NCI-H146 treated with DMSO at 0.1 percent for 48 hours (cell line): ENCODE results near the gene RASA2.
"Not testable (repeated sequence)": the region's sequence is repeated elsewhere in the genome, so short reads cannot be mapped to it uniquely, and the experiment has no call there.

Source experiments
- DNase-seq: peaks from one replicate; lab custom pipeline; 2025; ENCODE audit not compliant: unreplicated experiment; lab: John Stamatoyannopoulos, UW

RASA2 gene

DNA sequence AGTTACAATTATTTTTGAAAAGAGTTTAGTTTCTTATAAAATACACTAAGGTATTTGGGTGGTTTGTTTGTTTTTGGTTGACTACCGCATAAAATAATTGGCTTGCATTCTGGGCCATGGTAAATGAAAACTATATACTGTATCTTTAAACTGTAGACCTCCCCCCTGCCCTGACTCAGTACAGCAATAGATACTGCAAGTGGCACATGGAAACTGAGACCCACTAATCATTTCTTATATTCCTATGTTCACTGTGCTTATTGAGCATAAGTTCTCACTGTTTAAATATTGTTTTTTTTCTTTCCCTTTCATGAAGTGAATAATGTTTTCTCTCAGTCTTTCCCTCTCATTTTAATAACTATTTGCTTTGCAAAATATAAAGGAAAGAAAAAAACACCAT lies 45.8 kb downstream of the RASA2 start:
- no peak for DNase-seq

DNA sequence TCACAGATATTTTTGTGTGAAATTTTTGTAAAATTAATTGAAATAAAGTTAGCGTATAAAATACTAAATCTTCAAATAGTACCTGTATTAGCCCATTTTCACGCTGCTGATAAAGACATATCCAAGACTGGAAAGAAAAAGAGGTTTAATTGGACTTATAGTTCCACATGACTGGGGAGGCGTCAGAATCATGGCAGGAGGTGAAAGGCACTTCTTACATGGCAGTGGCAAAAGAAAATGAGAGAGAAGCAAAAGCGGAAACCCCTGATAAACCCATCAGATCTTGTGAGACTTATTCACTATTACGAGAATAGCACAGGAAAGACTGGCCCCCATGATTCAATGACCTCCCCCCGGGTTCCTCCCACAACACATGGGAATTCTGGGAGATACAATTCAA lies 49.2 kb downstream of the RASA2 start:
- DNase-seq, result not testable (repeated sequence)

DNA sequence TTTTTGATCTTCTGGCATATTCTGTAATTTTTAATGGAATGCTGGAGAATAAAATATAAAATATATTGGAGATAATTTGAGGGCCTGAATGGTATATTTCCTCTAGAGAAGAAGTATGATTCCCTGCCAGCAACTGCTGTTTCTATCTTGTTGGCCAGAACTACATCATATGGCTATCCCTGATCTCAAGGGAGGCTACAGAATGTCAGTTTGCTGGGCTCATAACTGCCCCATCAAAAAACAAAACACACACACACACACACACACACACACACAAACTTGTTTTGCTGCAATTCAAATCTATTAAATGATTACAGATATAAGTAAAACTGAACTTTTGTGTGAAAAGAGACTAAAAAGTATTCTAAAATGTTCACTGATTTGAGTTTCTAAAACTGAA lies 51.0 kb downstream of the RASA2 start:
- no peak for DNase-seq

DNA sequence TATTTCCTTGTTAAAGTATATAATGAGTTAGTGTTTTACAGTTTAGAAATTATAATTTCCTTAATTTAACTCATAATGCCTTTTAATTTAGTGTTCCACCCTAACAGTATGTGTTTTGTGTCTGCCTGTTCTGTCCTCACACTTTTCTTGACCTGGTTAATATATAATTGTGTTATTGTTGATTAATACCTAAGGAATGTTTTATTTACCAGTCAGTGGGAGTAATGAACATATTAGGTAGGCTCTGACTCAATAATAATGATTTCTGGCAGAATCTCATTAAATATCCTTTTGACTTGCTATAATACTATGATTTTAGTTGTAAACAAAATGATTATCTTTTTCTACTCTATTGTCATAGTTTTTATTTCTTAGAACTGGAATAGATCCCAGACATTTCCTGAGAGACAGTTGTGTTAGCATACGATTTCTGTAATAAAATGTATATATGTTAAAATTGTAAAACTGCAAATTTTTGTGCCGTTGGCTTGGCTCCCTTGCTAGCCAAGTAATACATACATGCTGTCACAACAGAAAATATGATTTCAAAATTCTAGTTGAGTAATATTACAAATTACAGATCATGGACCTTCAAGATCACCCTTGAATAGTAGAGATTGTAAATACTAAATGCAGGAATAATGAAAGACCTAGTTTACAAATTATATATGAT lies 51.9 kb downstream of the RASA2 start:
- no peak for DNase-seq

DNA sequence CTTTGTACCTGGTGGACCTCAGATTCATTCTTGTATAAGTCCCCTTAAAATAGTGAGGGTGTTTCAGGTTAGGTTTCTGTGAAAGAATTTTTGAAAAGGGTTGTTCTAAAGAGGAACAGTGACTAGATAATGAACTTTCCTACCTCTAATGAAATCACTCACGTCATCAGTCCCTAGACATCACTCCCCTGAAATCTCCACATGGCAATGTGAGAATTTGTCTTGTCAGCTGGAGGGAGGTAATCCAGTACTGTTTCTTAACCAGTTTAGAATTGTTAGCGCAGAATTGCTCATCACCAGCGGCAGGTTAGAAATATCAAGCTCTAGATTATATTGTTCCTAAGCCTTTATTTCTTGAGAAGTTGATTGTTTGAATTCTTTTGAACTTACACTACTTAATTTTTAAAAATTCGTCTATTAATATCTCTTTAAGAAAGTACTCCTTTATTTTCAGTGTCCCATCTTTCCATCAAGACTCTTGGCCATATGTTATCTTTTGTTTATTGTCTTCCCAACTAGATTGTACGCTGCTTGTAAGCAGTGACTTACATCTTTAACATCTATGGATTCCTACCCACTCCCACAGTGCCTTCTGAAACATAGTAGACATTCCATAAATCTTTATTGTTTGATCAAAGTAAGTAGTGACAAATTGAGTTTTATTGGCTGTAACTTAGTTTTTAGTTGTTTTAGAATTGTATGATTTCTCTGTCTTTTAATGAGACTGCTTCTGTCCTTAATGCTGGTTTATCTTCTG lies 52.8 kb downstream of the RASA2 start:
- DNase-seq, result no peak

DNA sequence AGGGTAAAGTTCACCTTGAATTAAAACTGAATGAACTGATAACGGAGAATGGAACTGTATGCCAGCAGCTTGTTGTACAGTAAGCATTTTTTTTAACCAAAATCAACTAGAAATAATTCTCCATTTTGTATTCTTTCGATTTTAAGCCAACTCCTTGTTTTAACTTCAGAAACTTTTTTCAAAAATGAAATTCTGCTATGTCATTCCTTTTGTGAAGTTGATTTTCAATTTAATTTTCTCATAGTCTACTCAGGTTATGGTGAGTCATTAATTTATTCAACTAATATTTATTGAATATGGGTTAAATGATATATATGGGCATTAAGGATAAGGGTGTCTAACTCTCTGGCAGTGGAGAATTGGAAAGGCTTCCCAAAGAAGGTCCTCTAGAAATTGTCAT lies 53.7 kb downstream of the RASA2 start:
- DNase-seq, result no peak

DNA sequence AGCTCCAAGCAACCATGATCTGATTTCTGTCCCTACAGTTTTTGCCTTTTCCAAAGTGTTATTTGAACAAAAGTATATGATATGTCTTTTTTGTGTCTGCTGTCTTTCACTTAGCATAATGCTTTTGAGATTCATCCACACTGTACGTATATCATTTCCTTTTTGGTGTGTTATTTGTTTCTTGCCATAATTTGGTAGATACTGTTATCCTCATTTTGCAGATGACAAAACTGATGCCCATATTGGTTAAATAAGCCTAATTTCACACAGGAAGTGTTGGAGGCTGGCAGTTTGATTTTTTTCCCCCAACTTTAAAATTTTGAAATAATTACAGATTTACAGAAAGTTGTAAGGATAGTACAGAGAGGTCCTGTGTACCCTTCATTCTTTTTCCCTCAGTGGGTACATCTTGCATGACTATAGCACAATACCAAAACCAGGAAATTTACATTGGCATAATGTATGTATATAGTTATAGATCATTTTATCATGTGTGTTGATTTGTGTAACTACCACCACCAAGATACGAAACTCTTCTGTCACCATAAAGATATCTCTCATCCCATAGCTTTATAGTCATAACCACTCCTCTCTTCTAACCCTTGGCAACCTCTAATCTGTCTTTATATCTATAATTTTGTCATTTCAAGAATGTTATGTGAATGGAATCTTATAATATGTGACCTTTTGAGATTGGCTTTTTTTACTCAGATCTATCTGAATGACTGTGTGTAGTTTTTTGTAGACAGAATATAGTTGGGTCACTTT lies 55.6 kb downstream of the RASA2 start:
- no peak for DNase-seq

DNA sequence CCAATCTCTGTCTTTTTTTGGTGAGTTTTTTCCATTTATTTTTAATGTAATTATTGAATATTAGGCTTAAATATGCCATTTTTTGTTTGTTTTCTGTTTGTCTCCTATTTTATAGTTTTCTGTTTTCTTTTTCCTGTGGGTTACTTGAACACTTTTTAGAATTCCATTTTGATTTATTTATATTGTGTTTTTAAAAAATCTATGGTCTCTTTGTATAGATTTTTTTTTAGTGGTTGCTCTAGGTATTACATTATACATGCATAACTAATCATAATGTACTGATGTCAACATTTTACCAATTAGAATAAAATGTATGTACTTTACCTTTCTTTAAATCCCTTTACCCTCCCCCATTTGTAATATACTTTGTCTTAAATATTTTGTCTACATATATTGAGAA lies 56.2 kb downstream of the RASA2 start:
- no peak for DNase-seq

DNA sequence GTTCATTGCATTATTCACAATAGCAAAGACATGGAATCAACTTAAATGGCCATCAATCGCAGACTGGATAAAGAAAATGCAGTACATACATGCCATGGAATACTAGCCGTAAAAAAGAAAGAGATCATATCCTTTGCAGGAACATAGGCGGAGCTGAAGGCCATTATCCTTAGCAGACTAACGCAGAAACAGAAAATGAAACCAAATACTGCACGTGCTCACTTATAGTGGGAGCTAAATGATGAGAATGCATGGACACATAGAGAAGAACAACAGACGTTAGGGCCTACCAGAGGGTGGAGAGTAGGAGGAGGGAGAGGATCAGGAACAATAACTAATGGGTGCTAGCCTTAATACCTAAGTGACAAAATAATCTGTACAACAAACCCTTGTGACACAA lies 57.9 kb downstream of the RASA2 start:
- no peak for DNase-seq

DNA sequence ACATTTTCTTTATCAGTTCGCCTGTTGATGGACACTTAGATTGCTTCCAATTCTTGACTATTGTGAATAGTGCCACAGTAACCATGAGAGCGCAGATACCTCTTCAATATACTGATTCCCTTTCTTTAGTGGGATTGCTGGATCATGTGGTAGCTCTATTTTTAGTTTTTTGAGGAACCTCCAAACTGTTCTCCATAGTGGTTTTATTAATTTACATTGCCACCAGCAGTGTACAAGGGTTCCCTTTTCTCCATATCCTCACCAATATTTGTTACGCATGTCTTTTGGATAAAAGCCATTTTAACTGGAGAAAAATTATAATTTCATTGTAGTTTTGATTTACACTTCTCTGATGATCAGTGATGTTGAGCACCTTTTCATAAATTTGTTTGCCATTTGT lies 59.3 kb downstream of the RASA2 start:
- DNase-seq, result no peak

DNA sequence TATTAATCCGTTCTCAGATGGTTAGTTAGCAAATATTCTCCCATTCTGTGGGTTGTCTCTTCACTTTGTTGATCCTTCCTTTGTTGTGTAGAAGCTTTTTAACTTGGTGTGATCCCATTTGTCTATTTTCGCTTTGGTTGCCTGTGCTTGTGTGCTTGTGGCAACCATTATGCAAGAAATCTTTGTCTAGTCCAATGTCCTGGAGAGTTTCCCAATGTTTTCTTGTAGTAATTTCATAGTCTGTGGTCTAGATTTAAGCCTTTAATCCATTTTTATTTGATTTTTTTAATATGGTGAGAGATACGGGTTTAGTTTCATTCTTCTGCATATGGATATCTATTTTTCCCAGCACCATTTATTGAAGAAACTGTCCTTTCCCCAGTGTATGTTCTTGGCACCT lies 59.8 kb downstream of the RASA2 start:
- DNase-seq, result no peak

DNA sequence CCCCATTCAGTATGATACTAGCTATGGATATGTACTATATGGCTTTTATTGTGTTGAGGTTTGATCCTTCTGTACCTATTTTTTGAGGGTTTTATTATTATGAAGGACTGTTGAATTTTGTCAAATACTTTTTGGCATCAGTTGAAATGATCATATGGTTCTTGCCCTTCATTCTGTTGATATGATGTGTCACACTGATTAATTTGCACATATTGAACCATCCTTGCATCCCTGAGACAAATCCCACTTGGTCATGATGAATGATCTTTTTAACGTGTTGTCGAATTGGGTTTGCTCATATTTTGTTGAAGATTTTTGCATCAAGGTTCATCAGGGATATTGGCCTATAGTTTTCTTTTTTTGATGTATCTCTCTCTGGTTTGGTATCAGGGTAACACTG lies 61.0 kb downstream of the RASA2 start:
- DNase-seq, result no peak

DNA sequence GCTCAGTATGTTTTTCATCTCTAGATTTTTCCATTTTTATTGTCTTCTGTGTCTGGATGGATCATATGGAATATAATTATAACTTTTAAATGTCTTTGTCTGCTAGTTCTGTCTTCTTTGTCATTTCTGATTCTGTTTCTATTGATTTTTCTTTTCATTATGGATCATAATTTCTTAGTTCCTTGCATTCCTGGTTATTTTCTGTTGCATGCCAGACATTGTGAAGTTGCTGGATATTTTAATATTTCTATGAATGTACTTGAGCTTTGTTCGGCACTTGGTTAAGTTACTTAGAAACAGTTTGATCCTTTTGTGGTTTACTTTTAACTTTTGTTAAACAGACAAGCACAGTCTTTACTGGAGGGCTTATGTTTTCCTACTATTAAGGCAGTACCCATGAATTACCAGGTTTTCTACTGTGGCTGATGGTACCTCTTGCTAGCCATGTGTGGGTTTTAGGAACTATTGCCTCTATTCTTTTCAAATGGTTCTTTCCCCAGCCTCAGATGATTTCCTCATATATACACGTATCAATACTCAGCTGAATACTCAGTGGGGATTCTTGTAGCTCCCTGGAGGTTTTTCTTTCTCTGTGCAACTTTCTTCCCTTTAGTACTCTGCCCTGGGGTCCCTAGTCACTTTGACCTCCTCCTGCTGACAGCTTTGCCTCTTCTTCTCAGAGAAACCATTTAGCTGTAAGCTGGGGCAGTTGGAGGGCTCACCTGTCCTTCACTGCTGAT lies 64.3 kb downstream of the RASA2 start:
- no peak for DNase-seq

DNA sequence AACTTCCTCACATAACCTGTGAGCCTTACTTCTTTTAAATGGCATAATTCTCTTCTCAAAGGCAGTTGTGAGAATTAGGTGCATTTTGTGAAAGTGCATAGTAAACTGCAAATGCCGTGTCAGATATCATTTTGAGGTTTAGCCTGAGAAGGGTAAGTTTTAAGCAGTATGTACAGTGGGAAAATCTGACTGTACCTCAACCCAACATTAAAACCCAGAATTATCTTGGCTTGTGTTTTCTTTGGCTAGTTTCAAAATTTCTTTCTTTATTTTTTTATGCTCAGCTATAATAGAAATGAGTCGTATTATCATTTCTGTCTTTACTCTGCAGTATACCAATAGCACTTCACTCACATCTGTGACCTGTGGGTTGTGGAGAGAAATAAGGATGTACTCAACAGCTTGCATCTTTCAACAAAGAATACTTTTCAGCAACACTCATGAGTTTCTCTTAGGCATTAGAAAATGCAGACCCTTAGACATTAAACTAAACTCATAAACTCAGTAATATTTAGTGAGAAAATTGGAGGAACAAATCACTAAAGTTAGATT lies 65.7 kb downstream of the RASA2 start:
- no peak for DNase-seq

DNA sequence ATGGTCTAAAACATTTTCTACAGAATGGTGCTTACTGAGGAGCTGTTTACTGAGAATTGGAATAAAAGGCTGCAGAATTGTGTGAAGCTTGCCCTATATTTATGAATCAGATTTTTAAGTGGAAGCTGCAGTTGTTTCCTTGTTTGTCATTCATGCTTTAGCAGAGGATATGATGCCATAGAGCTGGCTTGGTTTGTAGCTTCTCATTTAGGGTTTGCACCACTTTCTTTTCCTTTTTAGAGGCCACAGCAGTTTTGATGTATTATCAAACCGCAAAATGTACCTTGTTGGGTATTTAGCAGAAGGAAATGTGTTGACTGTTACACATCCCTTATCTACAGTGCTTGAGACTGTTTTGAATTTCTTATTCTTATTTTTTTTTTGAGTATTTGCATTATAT lies 66.2 kb downstream of the RASA2 start:
- DNase-seq, result no peak

DNA sequence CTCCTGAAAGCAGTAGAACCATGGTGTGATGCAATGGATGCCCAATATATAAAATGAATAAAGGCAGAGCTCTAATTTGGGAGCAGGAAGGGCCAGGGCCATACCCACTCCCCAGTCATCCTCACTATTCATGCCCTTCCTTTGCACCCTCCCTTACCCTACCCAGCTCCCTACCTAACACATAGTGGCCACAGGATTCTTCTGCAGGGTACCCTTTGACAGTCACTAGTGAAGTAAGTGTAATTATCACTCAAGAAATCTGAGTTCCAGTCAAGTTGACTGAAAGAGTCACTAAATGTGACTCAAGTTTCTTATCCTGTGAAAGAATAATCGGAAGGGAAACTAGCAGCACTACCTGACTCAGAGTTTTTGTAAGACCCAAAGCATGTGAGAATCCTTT lies 69.2 kb downstream of the RASA2 start:
- DNase-seq, result no peak

DNA sequence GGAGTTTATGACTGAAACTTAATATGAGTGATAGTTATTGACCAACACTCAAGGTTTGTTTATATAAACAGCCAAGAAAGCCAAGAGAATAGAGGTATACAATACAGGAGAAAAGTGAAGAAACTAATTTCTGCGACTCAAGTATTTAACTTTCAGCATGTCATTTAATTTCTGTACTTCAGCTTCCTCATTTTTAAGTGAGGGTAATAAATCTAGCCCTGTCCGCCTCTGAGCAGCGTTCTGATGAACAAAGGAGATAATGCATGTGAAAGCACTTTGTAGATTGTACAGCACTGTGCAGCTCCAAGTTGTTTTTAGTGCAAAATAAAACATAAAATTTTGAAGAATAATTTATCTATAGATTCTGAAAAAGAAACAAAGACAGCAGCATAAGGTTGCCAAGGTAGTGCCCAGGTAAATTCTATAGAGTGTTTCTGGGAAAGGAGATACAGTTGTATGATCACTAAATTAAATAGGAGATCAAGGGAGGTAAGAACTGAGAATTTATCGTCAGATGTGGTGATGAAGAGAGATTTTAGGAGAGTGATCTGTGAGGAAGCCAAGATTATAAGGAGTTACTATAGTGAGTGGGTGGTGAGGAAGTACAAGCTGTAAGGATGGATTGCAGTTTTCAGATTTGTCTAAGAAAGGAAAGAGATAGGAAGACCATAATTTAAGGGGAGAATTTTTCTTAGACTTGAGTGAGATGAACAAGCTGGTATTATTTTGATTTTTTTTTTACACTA lies 71.3 kb downstream of the RASA2 start:
- DNase-seq, result no peak

DNA sequence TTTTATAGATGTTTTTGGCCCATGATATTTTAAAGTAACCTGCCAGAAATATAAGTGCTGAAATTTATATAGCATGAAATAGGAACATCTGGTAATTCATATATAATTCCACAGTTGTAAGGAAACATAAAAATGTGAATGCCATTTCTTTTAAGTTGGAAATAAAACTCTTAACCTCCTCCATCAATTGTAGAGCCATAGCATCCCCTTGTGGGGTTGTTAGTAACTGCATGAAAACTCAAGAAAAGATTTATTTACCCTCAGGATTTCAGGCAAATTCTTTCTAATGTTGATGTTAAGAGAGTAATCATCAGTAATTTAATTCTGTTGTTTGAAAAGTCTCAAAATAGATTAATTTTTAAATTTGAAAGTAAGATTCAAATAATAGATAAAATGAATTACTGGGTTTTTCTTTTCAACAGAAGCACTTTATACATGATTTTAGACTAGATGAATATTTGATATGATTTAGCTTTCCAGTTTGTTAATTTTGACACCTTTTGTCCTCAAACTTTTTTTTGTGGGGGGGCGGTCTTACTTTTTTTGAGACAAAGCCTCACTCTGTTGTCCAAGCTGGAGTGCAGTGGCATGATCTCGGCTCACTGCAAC lies 74.7 kb downstream of the RASA2 start:
- DNase-seq, result peak; percentile 37

DNA sequence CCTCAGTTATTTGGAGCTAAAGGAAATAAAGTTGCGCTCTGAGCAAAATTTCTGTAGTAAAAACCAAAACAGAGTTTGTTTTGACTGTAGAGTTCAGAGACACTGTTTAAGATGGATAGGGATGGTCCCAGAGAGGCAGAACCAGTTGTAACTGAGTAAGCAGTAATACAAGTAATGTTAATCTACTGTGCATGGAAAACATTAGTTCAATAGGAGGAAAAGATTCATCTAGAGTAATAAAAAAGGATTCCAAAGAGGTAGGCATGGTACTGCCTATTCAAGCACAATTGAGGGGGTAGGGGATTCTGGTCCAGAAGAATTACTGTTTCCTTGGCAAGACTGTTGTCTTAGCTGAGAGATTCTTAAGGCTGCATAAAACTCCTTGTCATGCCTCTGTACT lies 77.4 kb downstream of the RASA2 start:
- no peak for DNase-seq

DNA sequence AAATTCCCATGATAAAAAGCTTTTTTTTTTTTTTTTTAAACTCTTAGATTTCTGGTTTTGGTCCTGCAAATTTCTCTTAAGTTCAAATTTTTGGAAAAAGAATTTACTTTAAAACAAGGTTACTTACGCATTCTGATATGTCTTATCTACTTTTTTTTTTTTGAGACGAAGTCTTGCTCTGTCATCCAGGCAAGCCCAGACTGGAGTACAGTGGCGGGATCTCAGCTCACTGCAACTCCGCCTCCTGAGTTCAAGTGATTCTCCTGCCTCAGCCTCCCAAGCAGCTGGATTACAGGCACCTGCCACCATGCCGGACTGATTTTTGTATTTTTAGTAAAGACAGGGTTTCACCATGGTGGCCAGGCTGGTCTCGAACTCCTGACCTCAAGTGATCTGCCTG lies 83.2 kb downstream of the RASA2 start:
- DNase-seq, result no peak
